ENCODE data around the gene PAX8.

DNA sequence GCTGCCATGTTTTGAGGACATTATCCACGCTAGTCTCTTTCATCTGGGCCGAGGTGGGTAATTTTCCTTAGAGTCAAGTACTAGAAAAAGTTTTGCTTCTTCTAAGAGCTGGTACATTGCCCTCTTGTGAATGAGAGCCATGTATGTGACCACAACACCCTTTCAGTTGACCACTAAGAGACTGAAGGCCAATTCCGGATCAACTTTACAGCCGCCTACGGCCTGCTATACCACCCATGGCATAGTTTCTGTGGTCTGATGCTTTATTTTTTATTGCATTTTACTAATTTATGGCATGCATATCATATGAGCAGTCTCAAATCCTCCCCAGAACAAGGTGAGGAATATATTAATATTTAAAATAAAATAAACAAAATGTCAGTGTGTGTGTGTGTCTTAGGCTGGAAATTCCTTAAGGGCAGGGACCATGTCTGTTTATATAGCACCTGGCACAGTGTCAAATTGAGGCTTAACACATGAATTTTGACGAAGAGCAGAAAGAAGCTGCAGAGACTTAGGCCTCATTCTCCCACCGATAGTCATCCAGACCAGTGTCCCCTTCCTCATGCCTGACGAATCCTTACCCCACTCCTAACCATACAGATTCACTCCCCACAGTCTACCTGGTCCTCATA is 69.6 kb downstream of the PAX8 start:
- TF ChIP-seq AKAP8 (CRISPR knock-in tag; IDR thresholded peaks at IDR 0.05) (no peak), RFX5 (IDR thresholded peaks at IDR 0.05; ENCODE audit: low read depth, low read length) (no peak), FOSL1 (CRISPR knock-in tag; IDR thresholded peaks at IDR 0.05; ENCODE audit: borderline replicate concordance) (no peak), NFYB (CRISPR knock-in tag; IDR thresholded peaks at IDR 0.05) (no peak), ERF (CRISPR knock-in tag; IDR thresholded peaks at IDR 0.05) (no peak), CEBPB (IDR thresholded peaks at IDR 0.05; ENCODE audit: borderline replicate concordance, low read depth, low read length) (no peak), ZNF567 (CRISPR knock-in tag; IDR thresholded peaks at IDR 0.05; ENCODE audit: borderline replicate concordance) (no peak), HNRNPL (IDR thresholded peaks at IDR 0.05; ENCODE audit: low read depth, low read length) (no peak)
- TF ChIP-seq, protein P1, sequence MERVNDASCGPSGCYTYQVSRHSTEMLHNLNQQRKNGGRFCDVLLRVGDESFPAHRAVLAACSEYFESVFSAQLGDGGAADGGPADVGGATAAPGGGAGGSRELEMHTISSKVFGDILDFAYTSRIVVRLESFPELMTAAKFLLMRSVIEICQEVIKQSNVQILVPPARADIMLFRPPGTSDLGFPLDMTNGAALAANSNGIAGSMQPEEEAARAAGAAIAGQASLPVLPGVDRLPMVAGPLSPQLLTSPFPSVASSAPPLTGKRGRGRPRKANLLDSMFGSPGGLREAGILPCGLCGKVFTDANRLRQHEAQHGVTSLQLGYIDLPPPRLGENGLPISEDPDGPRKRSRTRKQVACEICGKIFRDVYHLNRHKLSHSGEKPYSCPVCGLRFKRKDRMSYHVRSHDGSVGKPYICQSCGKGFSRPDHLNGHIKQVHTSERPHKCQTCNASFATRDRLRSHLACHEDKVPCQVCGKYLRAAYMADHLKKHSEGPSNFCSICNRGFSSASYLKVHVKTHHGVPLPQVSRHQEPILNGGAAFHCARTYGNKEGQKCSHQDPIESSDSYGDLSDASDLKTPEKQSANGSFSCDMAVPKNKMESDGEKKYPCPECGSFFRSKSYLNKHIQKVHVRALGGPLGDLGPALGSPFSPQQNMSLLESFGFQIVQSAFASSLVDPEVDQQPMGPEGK (CRISPR knock-in tag; IDR thresholded peaks at IDR 0.05), result no peak
- TF ChIP-seq, protein P2, sequence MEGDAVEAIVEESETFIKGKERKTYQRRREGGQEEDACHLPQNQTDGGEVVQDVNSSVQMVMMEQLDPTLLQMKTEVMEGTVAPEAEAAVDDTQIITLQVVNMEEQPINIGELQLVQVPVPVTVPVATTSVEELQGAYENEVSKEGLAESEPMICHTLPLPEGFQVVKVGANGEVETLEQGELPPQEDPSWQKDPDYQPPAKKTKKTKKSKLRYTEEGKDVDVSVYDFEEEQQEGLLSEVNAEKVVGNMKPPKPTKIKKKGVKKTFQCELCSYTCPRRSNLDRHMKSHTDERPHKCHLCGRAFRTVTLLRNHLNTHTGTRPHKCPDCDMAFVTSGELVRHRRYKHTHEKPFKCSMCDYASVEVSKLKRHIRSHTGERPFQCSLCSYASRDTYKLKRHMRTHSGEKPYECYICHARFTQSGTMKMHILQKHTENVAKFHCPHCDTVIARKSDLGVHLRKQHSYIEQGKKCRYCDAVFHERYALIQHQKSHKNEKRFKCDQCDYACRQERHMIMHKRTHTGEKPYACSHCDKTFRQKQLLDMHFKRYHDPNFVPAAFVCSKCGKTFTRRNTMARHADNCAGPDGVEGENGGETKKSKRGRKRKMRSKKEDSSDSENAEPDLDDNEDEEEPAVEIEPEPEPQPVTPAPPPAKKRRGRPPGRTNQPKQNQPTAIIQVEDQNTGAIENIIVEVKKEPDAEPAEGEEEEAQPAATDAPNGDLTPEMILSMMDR (CRISPR knock-in tag; IDR thresholded peaks at IDR 0.05), result no peak
- TF ChIP-seq, protein P3, sequence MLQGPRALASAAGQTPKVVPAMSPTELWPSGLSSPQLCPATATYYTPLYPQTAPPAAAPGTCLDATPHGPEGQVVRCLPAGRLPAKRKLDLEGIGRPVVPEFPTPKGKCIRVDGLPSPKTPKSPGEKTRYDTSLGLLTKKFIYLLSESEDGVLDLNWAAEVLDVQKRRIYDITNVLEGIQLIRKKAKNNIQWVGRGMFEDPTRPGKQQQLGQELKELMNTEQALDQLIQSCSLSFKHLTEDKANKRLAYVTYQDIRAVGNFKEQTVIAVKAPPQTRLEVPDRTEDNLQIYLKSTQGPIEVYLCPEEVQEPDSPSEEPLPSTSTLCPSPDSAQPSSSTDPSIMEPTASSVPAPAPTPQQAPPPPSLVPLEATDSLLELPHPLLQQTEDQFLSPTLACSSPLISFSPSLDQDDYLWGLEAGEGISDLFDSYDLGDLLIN (CRISPR knock-in tag; IDR thresholded peaks at IDR 0.05; ENCODE audit: borderline replicate concordance), result no peak
- TF ChIP-seq, protein P4, sequence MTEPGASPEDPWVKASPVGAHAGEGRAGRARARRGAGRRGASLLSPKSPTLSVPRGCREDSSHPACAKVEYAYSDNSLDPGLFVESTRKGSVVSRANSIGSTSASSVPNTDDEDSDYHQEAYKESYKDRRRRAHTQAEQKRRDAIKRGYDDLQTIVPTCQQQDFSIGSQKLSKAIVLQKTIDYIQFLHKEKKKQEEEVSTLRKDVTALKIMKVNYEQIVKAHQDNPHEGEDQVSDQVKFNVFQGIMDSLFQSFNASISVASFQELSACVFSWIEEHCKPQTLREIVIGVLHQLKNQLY (CRISPR knock-in tag; IDR thresholded peaks at IDR 0.05), result no peak
